ENCODE measurements around the gene ATP2A1.

The ATP2A1 gene

DNA sequence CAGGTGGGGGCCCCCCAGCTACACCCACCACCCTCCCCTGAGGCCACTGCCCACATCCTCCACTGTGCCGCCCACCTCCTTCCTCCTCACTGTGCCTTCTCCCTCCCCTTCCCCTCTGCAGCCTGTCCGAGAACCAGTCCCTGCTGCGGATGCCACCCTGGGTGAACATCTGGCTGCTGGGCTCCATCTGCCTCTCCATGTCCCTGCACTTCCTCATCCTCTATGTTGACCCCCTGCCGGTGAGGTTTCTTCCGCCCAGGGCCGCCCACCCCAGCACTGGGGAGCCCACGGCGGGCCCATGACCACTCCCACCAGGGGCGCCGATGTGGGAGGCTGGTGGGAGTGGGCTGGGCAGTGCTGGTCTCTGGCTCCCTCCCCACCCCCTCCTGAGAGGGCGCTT is 24.6 kb downstream of the ATP2A1 start:
- no peaks in the 10 kb centered on the region for H3K4me1 ChIP-seq (ENCODE audit: control insufficient read depth in 1 of 2, insufficient read depth in 1 of 2, low read depth in 1 of 2, low read length in 1 of 2)
- H3K9me3 ChIP-seq, result no peaks in the 10 kb centered on the region
- peaks cover 18% of the 10 kb centered on the region for H3K36me3 ChIP-seq
- TF ChIP-seq, protein P1, sequence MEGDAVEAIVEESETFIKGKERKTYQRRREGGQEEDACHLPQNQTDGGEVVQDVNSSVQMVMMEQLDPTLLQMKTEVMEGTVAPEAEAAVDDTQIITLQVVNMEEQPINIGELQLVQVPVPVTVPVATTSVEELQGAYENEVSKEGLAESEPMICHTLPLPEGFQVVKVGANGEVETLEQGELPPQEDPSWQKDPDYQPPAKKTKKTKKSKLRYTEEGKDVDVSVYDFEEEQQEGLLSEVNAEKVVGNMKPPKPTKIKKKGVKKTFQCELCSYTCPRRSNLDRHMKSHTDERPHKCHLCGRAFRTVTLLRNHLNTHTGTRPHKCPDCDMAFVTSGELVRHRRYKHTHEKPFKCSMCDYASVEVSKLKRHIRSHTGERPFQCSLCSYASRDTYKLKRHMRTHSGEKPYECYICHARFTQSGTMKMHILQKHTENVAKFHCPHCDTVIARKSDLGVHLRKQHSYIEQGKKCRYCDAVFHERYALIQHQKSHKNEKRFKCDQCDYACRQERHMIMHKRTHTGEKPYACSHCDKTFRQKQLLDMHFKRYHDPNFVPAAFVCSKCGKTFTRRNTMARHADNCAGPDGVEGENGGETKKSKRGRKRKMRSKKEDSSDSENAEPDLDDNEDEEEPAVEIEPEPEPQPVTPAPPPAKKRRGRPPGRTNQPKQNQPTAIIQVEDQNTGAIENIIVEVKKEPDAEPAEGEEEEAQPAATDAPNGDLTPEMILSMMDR (IDR thresholded peaks at IDR 0.05), result no peak
- H3K27me3 ChIP-seq, result no peaks in the 10 kb centered on the region
- H3K4me3 ChIP-seq (ENCODE audit: low read depth in 1 of 2, low read length in 1 of 2), result no peak overlapping the region
- no peak overlapping the region for H3K27ac ChIP-seq

DNA sequence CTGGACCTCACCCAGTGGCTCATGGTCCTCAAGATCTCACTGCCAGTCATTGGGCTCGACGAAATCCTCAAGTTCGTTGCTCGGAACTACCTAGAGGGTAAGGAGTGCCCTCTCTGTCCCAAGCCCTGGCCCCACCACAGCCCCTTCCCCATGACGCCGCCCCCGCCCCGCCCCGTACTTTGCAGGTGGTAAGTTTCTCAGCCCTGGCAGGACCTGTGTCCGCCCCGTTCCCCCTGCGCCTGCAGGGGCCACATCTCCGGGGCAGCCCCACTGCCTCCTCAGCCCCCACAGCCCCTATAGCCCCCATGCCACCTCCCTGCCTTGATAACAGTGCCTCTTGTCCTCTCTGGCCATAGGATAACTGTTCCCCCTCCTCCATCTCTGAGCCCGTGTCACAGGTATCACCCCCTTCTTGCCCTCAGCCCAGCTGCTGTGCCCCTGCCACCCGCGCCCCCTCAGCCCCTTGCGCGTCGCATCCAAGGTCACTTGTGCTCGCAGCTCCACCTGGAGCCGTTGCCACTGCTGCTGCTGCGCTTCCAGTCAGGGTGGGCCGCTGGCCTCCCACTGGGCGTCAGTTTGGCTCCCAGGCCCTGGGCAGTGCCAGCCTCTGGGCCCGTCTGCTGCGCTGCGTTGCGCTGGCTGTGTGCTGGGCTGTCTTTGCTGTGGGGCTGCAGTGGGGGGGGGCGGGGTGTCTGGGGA is 25.2 kb downstream of the ATP2A1 start:
- no peaks in the 10 kb centered on the region for H3K27me3 ChIP-seq
- H3K27ac ChIP-seq, result no peak overlapping the region
- H3K36me3 ChIP-seq, result peaks cover 23% of the 10 kb centered on the region
- TF ChIP-seq, protein P1 (IDR thresholded peaks at IDR 0.05), result no peak
- no peaks in the 10 kb centered on the region for H3K9me3 ChIP-seq
- no peaks in the 10 kb centered on the region for H3K4me1 ChIP-seq (ENCODE audit: control insufficient read depth in 1 of 2, insufficient read depth in 1 of 2, low read depth in 1 of 2, low read length in 1 of 2)
- no peak overlapping the region for H3K4me3 ChIP-seq (ENCODE audit: low read depth in 1 of 2, low read length in 1 of 2)

DNA sequence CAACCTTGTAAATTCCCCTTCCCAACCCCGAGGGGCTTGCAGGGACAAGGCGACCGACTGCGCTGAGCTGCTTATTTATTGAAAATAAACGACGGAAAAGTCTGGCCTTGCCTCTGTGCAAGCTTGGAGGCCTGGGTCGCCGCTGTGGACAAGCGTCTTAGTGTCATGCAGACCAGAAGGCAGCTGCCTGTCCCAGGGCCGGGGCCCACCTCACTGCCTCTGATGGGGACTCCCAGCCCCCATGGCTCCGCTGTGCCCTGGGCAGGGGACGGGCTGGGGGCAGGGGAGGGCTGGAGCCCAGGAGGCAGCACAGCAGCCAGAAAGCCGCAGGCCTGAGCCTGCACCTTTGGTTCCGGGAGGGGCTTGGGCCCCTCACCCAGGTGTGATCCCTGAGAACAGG is 26.1 kb downstream of the ATP2A1 start:
- H3K4me1 ChIP-seq (ENCODE audit: control insufficient read depth in 1 of 2, insufficient read depth in 1 of 2, low read depth in 1 of 2, low read length in 1 of 2), result no peaks in the 10 kb centered on the region
- H3K36me3 ChIP-seq, result peaks cover 24% of the 10 kb centered on the region
- no peak overlapping the region for H3K4me3 ChIP-seq (ENCODE audit: low read depth in 1 of 2, low read length in 1 of 2)
- TF ChIP-seq, protein P1 (IDR thresholded peaks at IDR 0.05), result no peak
- no peaks in the 10 kb centered on the region for H3K27me3 ChIP-seq
- H3K9me3 ChIP-seq, result no peaks in the 10 kb centered on the region
- H3K27ac ChIP-seq, result no peak overlapping the region

DNA sequence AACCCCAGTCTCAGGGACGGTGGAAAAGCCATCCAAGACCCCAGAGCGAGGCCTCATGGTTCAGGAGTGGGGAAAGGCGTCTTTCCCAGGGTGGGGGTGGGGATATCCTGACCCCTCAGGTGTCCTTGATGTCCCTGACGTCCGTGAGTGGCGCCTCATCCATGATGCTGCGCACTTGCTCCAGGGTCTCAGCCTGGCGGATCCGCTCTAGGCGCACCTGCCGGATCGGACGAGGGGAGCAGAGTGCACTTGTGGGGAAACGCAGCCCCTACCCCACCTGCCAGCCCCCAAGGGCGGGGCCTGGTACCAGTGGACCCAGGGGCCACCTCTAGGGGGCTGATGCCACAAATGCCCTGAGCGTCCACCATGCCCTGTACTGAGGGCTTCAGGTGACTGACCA is 26.5 kb downstream of the ATP2A1 start:
- peaks cover 24% of the 10 kb centered on the region for H3K36me3 ChIP-seq
- H3K27ac ChIP-seq, result no peak overlapping the region
- H3K4me1 ChIP-seq (ENCODE audit: control insufficient read depth in 1 of 2, insufficient read depth in 1 of 2, low read depth in 1 of 2, low read length in 1 of 2), result no peaks in the 10 kb centered on the region
- TF ChIP-seq, protein P1 (IDR thresholded peaks at IDR 0.05), result no peak
- no peak overlapping the region for H3K4me3 ChIP-seq (ENCODE audit: low read depth in 1 of 2, low read length in 1 of 2)
- no peaks in the 10 kb centered on the region for H3K9me3 ChIP-seq
- H3K27me3 ChIP-seq, result no peaks in the 10 kb centered on the region

DNA sequence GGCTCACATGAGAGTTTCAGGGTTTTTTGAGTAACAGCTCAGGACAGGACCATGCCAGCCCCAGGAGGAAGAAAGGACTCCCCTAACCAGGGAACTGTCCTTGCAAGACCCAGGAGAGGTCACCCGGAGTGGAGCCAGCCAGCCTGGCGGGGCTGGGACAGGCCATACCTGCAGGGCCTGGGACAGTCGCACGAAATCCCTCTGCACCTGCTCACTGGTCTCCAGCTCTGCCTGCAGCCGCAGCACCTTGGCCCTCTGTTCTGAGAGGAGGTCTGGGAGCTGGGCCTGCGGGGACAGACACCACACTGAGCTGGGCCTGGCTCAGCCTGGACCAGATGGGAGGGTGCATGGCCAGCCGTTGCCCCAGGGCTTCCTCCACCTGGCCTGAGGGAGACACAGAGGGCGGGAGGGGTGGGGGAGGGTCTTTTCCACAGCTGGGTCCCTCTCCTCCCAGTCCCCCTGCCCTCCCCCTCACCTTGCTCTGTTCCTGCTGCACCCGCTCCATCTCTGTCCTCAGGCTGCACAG is 27.0 kb downstream of the ATP2A1 start:
- peaks cover 24% of the 10 kb centered on the region for H3K36me3 ChIP-seq
- H3K27ac ChIP-seq, result no peak overlapping the region
- TF ChIP-seq, protein P1 (IDR thresholded peaks at IDR 0.05), result no peak

More for the DNA sequence above, 27.0 kb downstream of the ATP2A1 start:
- Histone ChIP-seq H3K9me3 (no peaks in the 10 kb centered on the region), H3K27me3 (no peaks in the 10 kb centered on the region), H3K4me1 (ENCODE audit: control insufficient read depth in 1 of 2, insufficient read depth in 1 of 2, low read depth in 1 of 2, low read length in 1 of 2) (no peaks in the 10 kb centered on the region), H3K4me3 (ENCODE audit: low read depth in 1 of 2, low read length in 1 of 2) (no peak overlapping the region)

All from neutrophil (primary cell).